ENCODE measurements around the gene RGS12. TPM values are rescaled to one million over a fixed set of nuclear protein-coding genes. Genes with fewer than 3 reads are reported as not detected.
A peak's percentile ranks its signal among the peaks of the same experiment; 100 is the strongest.

RGS12 gene
- total and polyA plus RNA-seq, 2 of the 8 experiments (the other 6 are each of a cell fraction or from before 2014, with no cell fraction given): 6.0 to 16.4 TPM

DNA sequence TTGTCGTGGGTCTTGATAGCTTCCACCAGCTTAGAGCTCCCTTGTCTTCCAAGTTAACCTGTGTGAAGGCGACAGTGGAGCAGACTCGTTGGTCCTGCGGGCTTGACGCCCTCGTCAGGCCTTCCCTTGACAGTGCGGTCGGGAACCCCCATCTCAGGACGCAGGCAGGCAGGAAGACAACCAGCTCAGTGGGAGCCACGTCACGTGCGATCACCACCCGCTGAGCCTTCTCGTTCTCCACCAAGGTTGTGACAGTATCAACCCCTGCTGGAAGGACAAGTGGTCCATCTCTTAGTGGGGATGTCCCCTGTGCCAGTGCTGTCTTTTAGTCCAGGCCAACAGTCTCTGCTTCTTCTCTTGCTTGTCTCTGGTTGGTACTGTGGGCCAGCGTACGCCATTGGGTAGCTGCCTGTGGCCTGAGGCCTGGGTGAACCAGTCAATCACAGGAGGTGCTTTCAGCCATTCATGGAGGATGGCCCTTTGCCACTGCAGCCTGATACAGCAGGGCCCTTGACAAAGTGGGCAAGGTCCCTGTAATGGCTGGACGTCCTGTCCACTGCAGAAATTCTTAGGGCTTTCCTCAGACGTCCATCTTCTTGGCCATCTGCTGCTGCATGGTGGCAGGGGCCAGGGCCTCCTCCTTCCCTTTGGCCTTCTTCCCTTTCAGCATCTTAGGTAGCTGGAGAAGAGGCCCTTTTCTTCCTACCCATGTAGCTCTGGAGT is 31.4 kb downstream of the RGS12 start (continued):
- TF ChIP-seq, protein P1, sequence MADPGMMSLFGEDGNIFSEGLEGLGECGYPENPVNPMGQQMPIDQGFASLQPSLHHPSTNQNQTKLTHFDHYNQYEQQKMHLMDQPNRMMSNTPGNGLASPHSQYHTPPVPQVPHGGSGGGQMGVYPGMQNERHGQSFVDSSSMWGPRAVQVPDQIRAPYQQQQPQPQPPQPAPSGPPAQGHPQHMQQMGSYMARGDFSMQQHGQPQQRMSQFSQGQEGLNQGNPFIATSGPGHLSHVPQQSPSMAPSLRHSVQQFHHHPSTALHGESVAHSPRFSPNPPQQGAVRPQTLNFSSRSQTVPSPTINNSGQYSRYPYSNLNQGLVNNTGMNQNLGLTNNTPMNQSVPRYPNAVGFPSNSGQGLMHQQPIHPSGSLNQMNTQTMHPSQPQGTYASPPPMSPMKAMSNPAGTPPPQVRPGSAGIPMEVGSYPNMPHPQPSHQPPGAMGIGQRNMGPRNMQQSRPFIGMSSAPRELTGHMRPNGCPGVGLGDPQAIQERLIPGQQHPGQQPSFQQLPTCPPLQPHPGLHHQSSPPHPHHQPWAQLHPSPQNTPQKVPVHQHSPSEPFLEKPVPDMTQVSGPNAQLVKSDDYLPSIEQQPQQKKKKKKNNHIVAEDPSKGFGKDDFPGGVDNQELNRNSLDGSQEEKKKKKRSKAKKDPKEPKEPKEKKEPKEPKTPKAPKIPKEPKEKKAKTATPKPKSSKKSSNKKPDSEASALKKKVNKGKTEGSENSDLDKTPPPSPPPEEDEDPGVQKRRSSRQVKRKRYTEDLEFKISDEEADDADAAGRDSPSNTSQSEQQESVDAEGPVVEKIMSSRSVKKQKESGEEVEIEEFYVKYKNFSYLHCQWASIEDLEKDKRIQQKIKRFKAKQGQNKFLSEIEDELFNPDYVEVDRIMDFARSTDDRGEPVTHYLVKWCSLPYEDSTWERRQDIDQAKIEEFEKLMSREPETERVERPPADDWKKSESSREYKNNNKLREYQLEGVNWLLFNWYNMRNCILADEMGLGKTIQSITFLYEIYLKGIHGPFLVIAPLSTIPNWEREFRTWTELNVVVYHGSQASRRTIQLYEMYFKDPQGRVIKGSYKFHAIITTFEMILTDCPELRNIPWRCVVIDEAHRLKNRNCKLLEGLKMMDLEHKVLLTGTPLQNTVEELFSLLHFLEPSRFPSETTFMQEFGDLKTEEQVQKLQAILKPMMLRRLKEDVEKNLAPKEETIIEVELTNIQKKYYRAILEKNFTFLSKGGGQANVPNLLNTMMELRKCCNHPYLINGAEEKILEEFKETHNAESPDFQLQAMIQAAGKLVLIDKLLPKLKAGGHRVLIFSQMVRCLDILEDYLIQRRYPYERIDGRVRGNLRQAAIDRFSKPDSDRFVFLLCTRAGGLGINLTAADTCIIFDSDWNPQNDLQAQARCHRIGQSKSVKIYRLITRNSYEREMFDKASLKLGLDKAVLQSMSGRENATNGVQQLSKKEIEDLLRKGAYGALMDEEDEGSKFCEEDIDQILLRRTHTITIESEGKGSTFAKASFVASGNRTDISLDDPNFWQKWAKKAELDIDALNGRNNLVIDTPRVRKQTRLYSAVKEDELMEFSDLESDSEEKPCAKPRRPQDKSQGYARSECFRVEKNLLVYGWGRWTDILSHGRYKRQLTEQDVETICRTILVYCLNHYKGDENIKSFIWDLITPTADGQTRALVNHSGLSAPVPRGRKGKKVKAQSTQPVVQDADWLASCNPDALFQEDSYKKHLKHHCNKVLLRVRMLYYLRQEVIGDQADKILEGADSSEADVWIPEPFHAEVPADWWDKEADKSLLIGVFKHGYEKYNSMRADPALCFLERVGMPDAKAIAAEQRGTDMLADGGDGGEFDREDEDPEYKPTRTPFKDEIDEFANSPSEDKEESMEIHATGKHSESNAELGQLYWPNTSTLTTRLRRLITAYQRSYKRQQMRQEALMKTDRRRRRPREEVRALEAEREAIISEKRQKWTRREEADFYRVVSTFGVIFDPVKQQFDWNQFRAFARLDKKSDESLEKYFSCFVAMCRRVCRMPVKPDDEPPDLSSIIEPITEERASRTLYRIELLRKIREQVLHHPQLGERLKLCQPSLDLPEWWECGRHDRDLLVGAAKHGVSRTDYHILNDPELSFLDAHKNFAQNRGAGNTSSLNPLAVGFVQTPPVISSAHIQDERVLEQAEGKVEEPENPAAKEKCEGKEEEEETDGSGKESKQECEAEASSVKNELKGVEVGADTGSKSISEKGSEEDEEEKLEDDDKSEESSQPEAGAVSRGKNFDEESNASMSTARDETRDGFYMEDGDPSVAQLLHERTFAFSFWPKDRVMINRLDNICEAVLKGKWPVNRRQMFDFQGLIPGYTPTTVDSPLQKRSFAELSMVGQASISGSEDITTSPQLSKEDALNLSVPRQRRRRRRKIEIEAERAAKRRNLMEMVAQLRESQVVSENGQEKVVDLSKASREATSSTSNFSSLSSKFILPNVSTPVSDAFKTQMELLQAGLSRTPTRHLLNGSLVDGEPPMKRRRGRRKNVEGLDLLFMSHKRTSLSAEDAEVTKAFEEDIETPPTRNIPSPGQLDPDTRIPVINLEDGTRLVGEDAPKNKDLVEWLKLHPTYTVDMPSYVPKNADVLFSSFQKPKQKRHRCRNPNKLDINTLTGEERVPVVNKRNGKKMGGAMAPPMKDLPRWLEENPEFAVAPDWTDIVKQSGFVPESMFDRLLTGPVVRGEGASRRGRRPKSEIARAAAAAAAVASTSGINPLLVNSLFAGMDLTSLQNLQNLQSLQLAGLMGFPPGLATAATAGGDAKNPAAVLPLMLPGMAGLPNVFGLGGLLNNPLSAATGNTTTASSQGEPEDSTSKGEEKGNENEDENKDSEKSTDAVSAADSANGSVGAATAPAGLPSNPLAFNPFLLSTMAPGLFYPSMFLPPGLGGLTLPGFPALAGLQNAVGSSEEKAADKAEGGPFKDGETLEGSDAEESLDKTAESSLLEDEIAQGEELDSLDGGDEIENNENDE (IDR thresholded peaks at IDR 0.05; ENCODE audit: insufficient replicate concordance, low read length): no peak
- TF ChIP-seq SAP30 (IDR thresholded peaks at IDR 0.05; ENCODE audit: insufficient read depth, insufficient replicate concordance, low read length) (no peak), CBX5 (IDR thresholded peaks at IDR 0.05; ENCODE audit: low read depth, low read length) (no peak), BCL11A (IDR thresholded peaks at IDR 0.05; ENCODE audit: low read depth in 2 of 2, low read length in 2 of 2) (no peak), SP4 (IDR thresholded peaks at IDR 0.05; ENCODE audit: low read length) (no peak), RBBP5 (IDR thresholded peaks at IDR 0.05; ENCODE audit: borderline replicate concordance, low read depth, low read length) (no peak)
- TF ChIP-seq, protein P2, sequence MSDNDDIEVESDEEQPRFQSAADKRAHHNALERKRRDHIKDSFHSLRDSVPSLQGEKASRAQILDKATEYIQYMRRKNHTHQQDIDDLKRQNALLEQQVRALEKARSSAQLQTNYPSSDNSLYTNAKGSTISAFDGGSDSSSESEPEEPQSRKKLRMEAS (IDR thresholded peaks at IDR 0.05): peak; percentile 70
- TF ChIP-seq, protein P3, sequence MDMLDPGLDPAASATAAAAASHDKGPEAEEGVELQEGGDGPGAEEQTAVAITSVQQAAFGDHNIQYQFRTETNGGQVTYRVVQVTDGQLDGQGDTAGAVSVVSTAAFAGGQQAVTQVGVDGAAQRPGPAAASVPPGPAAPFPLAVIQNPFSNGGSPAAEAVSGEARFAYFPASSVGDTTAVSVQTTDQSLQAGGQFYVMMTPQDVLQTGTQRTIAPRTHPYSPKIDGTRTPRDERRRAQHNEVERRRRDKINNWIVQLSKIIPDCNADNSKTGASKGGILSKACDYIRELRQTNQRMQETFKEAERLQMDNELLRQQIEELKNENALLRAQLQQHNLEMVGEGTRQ (IDR thresholded peaks at IDR 0.05; ENCODE audit: low read length): peak; percentile 61; the same call in 1 of the 2 replicates

All from H1 (cell line).